B cell (primary cell): Measurements from ENCODE around the gene B4GALNT4.

Experiments used
- CTCF ChIP-seq: fragments of 200-600 bp; IDR thresholded peaks from one replicate; pipeline ENCODE4 v1.8.0; 2022; ENCODE audit warnings: antibody characterized with exemption, mild to moderate bottlenecking
- EZH2 ChIP-seq: IDR thresholded peaks from 2 replicates; pipeline ENCODE4 v1.6.1; 2012; ENCODE audit warnings: borderline replicate concordance, low read depth, mild to moderate bottlenecking, moderate library complexity, low read length; ENCODE audit not compliant: insufficient read depth, poor library complexity, severe bottlenecking

GRCh38 chr11:393219-394033, 24.1 kb downstream of the B4GALNT4 start:
- TF ChIP-seq CTCF = no peak
- TF ChIP-seq EZH2 = no peak
